Measurements from ENCODE around the gene ATP2A3. TPM values are rescaled to one million over a fixed set of nuclear protein-coding genes. Genes with fewer than 3 reads are reported as not detected.
A peak's percentile ranks its signal among the peaks of the same experiment; 100 is the strongest.

Gene ATP2A3
- total RNA-seq, 3 donors from 2014 or later: 55.8 to 68.8 (median 63.6) TPM

DNA sequence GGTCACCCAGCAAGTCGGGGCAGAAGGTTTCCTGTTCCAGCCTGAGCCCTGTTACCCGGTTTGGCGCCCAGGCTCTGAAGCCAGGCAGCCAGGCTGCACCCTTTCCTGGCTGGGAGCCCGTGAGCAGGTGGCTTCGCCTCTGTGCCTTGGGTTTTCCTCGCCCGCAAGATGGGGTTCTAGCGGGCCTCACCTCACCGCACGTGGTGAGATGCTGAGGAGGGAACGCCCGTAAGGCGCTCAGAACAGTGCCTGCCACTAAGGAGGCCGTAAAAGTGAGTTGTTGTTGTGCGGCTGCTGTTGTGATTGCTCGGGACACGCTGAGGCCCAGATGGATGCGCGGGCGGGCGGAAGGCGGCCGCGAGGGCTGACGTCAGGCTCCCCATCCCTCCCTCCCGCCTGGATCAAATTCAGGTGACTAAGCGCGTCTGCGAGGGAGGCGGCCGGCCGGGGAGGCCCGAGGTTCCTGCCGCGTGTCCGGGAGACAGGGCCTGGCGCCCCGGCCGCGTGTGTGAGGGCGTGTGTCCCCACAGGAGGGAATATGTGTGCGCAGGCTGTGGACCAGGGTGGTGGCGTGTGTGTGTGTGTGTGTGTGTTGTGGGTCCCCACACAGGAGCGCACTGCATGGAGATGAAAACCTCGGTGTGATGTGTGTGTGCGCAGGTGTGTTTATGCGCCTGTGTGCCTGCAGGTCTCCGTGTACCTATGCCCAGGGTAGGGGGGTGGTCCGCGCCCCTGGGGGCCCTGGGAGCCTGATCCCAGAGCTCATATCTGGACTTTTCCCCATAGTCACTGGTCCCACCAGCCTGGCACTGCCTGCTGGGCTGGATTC, 75.7 kb downstream of the ATP2A3 start:
- H3K9me3 Mint-ChIP-seq: no peaks in the 10 kb centered on the region
- peaks cover 4% of the 10 kb centered on the region for H3K36me3 Mint-ChIP-seq (ENCODE audit: insufficient read depth)
- DNase-seq (no peak), ATAC-seq (no peak)
- peaks cover 47% of the 10 kb centered on the region for H3K4me1 Mint-ChIP-seq (ENCODE audit: low read depth)
- no peak overlapping the region for H3K4me3 Mint-ChIP-seq
- no peaks in the 10 kb centered on the region for H3K27me3 Mint-ChIP-seq (ENCODE audit: low read depth)

DNA sequence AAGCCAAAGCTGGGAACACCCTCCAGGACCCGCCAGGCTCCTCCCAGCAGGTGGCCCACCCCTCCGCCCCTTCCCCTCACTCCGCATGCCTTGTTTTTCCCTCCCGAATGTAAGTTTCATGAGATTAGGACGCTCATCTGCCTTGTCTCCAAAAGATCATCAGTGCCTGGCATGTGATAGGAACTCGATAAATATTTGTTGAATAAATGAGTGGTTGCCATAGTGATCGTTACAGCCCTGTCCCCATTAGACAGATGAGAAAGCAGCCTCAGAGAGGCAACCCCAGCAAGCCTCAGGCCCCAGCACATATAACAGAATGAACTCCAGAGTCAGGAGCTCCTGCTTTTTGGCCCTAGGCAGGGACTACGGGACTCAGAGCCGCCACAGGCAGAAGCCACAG, 76.4 kb downstream of the ATP2A3 start:
- no peak overlapping the region for H3K4me3 Mint-ChIP-seq
- no peaks in the 10 kb centered on the region for H3K27me3 Mint-ChIP-seq (ENCODE audit: low read depth)

DNA sequence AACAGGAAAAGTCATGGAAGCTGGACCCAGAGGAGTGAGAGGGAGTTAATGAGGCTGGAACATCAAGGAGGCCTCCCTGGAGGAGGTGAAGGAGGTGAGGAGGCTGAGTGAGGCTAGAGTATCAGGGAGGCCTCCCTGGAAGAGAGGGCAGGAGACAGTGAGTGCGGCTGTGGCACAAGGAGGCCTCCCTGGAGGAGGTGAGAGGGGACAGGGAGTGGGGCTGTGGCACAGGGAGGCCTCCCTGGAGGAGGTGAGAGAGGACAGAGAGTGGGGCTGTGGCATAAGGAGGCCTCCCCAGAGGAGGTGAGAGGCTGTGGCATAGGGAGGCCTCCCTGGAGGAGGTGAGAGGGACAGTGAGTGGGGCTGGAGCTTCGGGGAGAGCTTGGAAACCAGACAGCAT, 76.8 kb downstream of the ATP2A3 start:
- Mint-ChIP-seq H3K27me3 (ENCODE audit: low read depth) (no peaks in the 10 kb centered on the region), H3K4me3 (peak overlapping the region; percentile 24), H3K36me3 (ENCODE audit: insufficient read depth) (peaks cover 4% of the 10 kb centered on the region), H3K4me1 (ENCODE audit: low read depth) (peaks cover 44% of the 10 kb centered on the region), H3K9me3 (no peaks in the 10 kb centered on the region)
- DNase-seq (no peak), ATAC-seq (no peak)

More for the DNA sequence above, 76.4 kb downstream of the ATP2A3 start:
- H3K9me3 Mint-ChIP-seq: no peaks in the 10 kb centered on the region
- no peak for ATAC-seq
- no peak for DNase-seq
- H3K4me1 Mint-ChIP-seq (ENCODE audit: low read depth): peaks cover 44% of the 10 kb centered on the region
- peaks cover 4% of the 10 kb centered on the region for H3K36me3 Mint-ChIP-seq (ENCODE audit: insufficient read depth)

DNA sequence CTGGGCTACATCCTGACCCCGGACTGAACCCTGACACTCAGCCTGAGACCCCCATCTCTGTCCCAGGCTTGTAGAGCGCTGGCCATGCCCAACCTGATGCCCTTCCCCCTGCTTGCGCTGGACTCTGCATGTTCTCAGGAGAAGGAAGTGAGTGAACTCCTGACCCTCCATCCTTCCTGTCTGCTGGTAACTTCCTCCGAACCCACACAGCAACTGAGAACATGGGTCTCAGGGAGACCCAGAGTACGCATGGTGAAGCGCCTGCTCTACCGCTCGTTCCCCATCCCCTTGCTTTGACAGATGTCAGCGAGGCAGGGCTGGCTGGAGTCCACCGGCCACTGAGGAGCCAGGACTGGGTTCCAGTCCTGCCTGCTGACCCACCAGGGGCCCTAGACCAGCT, 77.5 kb downstream of the ATP2A3 start:
- Mint-ChIP-seq H3K9me3 (no peaks in the 10 kb centered on the region), H3K4me3 (peak overlapping the region; percentile 13), H3K4me1 (ENCODE audit: low read depth) (peaks cover 40% of the 10 kb centered on the region), H3K27me3 (ENCODE audit: low read depth) (no peaks in the 10 kb centered on the region), H3K36me3 (ENCODE audit: insufficient read depth) (peaks cover 4% of the 10 kb centered on the region)
- ATAC-seq (peak; percentile 10 to 33), DNase-seq (no peak)

- Mint-ChIP-seq H3K4me3 (no peak overlapping the region), H3K36me3 (ENCODE audit: insufficient read depth) (peaks cover 4% of the 10 kb centered on the region), H3K27me3 (ENCODE audit: low read depth) (no peaks in the 10 kb centered on the region), H3K4me1 (ENCODE audit: low read depth) (peaks cover 32% of the 10 kb centered on the region), H3K9me3 (no peaks in the 10 kb centered on the region)
- no peak for DNase-seq
- no peak for ATAC-seq
Observed at GRCh38 chr17:3885970-3886369, 78.3 kb downstream of the ATP2A3 start.

GRCh38 chr17:3885271-3885670, 79.0 kb downstream of the ATP2A3 start:
- peaks cover 4% of the 10 kb centered on the region for H3K36me3 Mint-ChIP-seq (ENCODE audit: insufficient read depth)
- DNase-seq (no peak), ATAC-seq (no peak)
- H3K4me3 Mint-ChIP-seq: no peak overlapping the region
- H3K27me3 Mint-ChIP-seq (ENCODE audit: low read depth): no peaks in the 10 kb centered on the region
- H3K4me1 Mint-ChIP-seq (ENCODE audit: low read depth): peaks cover 27% of the 10 kb centered on the region
- no peaks in the 10 kb centered on the region for H3K9me3 Mint-ChIP-seq

- H3K36me3 Mint-ChIP-seq (ENCODE audit: insufficient read depth): peaks cover 4% of the 10 kb centered on the region
- no peaks in the 10 kb centered on the region for H3K9me3 Mint-ChIP-seq
- peaks cover 24% of the 10 kb centered on the region for H3K4me1 Mint-ChIP-seq (ENCODE audit: low read depth)
- DNase-seq (no peak), ATAC-seq (no peak)
- no peaks in the 10 kb centered on the region for H3K27me3 Mint-ChIP-seq (ENCODE audit: low read depth)
- no peak overlapping the region for H3K4me3 Mint-ChIP-seq
Observed at GRCh38 chr17:3884188-3884587, 80.0 kb downstream of the ATP2A3 start.

DNA sequence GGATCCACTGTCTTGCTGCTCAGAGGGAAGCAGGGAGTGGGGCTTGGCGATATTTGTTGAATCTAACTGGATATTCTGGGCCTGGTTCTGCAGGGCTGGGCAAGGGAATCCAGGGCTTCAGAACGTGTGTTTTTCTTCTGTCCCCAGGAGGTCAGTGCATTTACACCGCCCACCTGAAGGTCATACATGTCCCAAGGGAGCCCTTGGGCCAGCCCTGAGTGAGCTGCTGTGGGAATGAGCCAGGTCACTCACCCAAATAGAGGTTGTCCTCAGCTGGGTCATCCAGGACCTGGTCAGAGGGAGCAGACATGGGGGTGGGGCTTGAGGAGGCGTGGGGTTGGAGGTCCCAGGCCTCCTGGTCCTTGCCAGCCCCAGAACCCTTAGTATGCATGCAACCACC, 82.0 kb downstream of the ATP2A3 start:
- H3K36me3 Mint-ChIP-seq (ENCODE audit: insufficient read depth): peaks cover 4% of the 10 kb centered on the region
- no peak overlapping the region for H3K4me3 Mint-ChIP-seq
- no peaks in the 10 kb centered on the region for H3K27me3 Mint-ChIP-seq (ENCODE audit: low read depth)
- no peaks in the 10 kb centered on the region for H3K9me3 Mint-ChIP-seq
- ATAC-seq (no peak), DNase-seq (no peak)
- peaks cover 13% of the 10 kb centered on the region for H3K4me1 Mint-ChIP-seq (ENCODE audit: low read depth)

GRCh38 chr17:3880983-3881382, 83.3 kb downstream of the ATP2A3 start:
- ATAC-seq: no peak
- Mint-ChIP-seq H3K27me3 (ENCODE audit: low read depth) (no peaks in the 10 kb centered on the region), H3K4me1 (ENCODE audit: low read depth) (no peaks in the 10 kb centered on the region), H3K4me3 (no peak overlapping the region), H3K36me3 (ENCODE audit: insufficient read depth) (peaks cover 7% of the 10 kb centered on the region), H3K9me3 (no peaks in the 10 kb centered on the region)
- DNase-seq: no peak

- Mint-ChIP-seq H3K27me3 (ENCODE audit: low read depth) (no peaks in the 10 kb centered on the region), H3K36me3 (ENCODE audit: insufficient read depth) (peaks cover 5% of the 10 kb centered on the region), H3K4me3 (no peak overlapping the region), H3K4me1 (ENCODE audit: low read depth) (no peaks in the 10 kb centered on the region), H3K9me3 (no peaks in the 10 kb centered on the region)
- ATAC-seq: no peak
- no peak for DNase-seq
Observed at GRCh38 chr17:3879591-3880417, 84.4 kb downstream of the ATP2A3 start.

GRCh38 chr17:3879186-3879585, 85.1 kb downstream of the ATP2A3 start:
- H3K4me3 Mint-ChIP-seq: no peak overlapping the region
- peaks cover 4% of the 10 kb centered on the region for H3K36me3 Mint-ChIP-seq (ENCODE audit: insufficient read depth)
- ATAC-seq (no peak), DNase-seq (no peak)
- H3K9me3 Mint-ChIP-seq: no peaks in the 10 kb centered on the region
- no peaks in the 10 kb centered on the region for H3K27me3 Mint-ChIP-seq (ENCODE audit: low read depth)
- H3K4me1 Mint-ChIP-seq (ENCODE audit: low read depth): no peaks in the 10 kb centered on the region

GRCh38 chr17:3877220-3877619, 87.0 kb downstream of the ATP2A3 start:
- Mint-ChIP-seq H3K27me3 (ENCODE audit: low read depth) (no peaks in the 10 kb centered on the region), H3K4me1 (ENCODE audit: low read depth) (no peaks in the 10 kb centered on the region), H3K9me3 (no peaks in the 10 kb centered on the region), H3K4me3 (no peak overlapping the region), H3K36me3 (ENCODE audit: insufficient read depth) (peaks cover 9% of the 10 kb centered on the region)
- ATAC-seq: no peak
- no peak for DNase-seq

GRCh38 chr17:3875317-3875716, 88.9 kb downstream of the ATP2A3 start:
- Mint-ChIP-seq H3K27me3 (ENCODE audit: low read depth) (no peaks in the 10 kb centered on the region), H3K36me3 (ENCODE audit: insufficient read depth) (peaks cover 9% of the 10 kb centered on the region), H3K4me1 (ENCODE audit: low read depth) (peaks cover 3% of the 10 kb centered on the region), H3K9me3 (no peaks in the 10 kb centered on the region), H3K4me3 (no peak overlapping the region)
- DNase-seq: no peak
- no peak for ATAC-seq

Measured in activated T-cell treated with anti-CD3 and anti-CD28 coated beads, Interleukin-2, amount 50 U/mL, for 4 hours (primary cell).